HepG2 (cell line): ENCODE measurements around the gene BFAR. TPM values are rescaled to one million over a fixed set of nuclear protein-coding genes. Genes with fewer than 3 reads are reported as not detected.

Source experiments
- DNMT1 ChIP-seq: sonication (generic); formaldehyde crosslinking; IDR thresholded peaks from 2 replicates; pipeline ENCODE4 v1.5.1; 2020; ENCODE audit warnings: mild to moderate bottlenecking, missing genetic modification reagents
- ELF4 ChIP-seq: sonication (generic); formaldehyde crosslinking; IDR thresholded peaks from 2 replicates; pipeline ENCODE4 v1.5.0; 2020; ENCODE audit warnings: missing genetic modification reagents, mild to moderate bottlenecking, moderate library complexity, borderline replicate concordance
- GZF1 ChIP-seq: sonication (generic); formaldehyde crosslinking; IDR thresholded peaks from 2 replicates; pipeline ENCODE4 v1.5.1; 2020; ENCODE audit warnings: mild to moderate bottlenecking, missing genetic modification reagents
- MIXL1 ChIP-seq: IDR thresholded peaks from 2 replicates; pipeline ENCODE4 v1.6.1; 2016
- NRL ChIP-seq: sonication (generic); formaldehyde crosslinking; IDR thresholded peaks from 2 replicates; pipeline ENCODE4 v1.5.0; 2020; ENCODE audit warnings: missing genetic modification reagents, mild to moderate bottlenecking, moderate library complexity, borderline replicate concordance
- SAP130 ChIP-seq: IDR thresholded peaks from 2 replicates; pipeline ENCODE4 v1.6.1; 2016; ENCODE audit warnings: low read depth
- TBL1XR1 ChIP-seq: fragments of 150-350 bp; IDR thresholded peaks from 2 replicates; pipeline ENCODE4 v1.6.1; 2014; ENCODE audit warnings: borderline replicate concordance, low read length; ENCODE audit not compliant: partially characterized antibody
- TIGD3 ChIP-seq: sonication (generic); formaldehyde crosslinking; IDR thresholded peaks from 2 replicates; pipeline ENCODE4 v1.5.1; 2020; ENCODE audit warnings: mild to moderate bottlenecking, missing genetic modification reagents, borderline replicate concordance
- XRCC5 ChIP-seq: fragments of 200-400 bp; formaldehyde crosslinking; optimal IDR thresholded peaks from 2 replicates; pipeline ENCODE3; 2017; ENCODE audit warnings: mild to moderate bottlenecking, low read length
- ZBTB8A ChIP-seq: sonication (generic); formaldehyde crosslinking; IDR thresholded peaks from 2 replicates; pipeline ENCODE4 v1.4.0; 2020; ENCODE audit warnings: mild to moderate bottlenecking, low read depth, missing genetic modification reagents, borderline replicate concordance
- ZNF235 ChIP-seq: sonication (generic); formaldehyde crosslinking; IDR thresholded peaks from 2 replicates; pipeline ENCODE4 v1.8.1; 2023; ENCODE audit warnings: mild to moderate bottlenecking, missing genetic modification reagents, borderline replicate concordance
- ZNF513 ChIP-seq: sonication (generic); formaldehyde crosslinking; conservative IDR thresholded peaks from 2 replicates; pipeline ENCODE4 v1.5.0; 2020; ENCODE audit warnings: missing genetic modification reagents
- ZNF740 ChIP-seq: sonication (generic); formaldehyde crosslinking; IDR thresholded peaks from 2 replicates; pipeline ENCODE4 v1.4.0; 2020; ENCODE audit warnings: missing genetic modification reagents
- ZNF780A ChIP-seq: sonication (generic); formaldehyde crosslinking; IDR thresholded peaks from 2 replicates; pipeline ENCODE4 v1.8.0; 2022; ENCODE audit warnings: mild to moderate bottlenecking, missing genetic modification reagents, moderate library complexity
- ZNF883 ChIP-seq: sonication (generic); formaldehyde crosslinking; IDR thresholded peaks from 2 replicates; pipeline ENCODE4 v1.5.1; 2020; ENCODE audit warnings: mild to moderate bottlenecking, missing genetic modification reagents; ENCODE audit errors: not compliant biosample characterization
- polyA plus RNA-seq, 8 experiments: library from polyadenylated mRNA; depleted of rRNA in 3 of 8; stranded (reverse) in 7 of 8; unstranded in 1 of 8; fragments of >200 nt; fragmentation: Illumina TruSeq in 4 of 8; extraction: Trizol in 4 of 8; gene quantifications; 2 replicates each; pipeline versions ENCODE4 v1.2.1 to v1.2.3, GENCODE V29; 2011 to 2016; ENCODE audit warnings: low read depth in 4 of 8, missing spikeins in 1 of 8, mixed read lengths in 1 of 8; ENCODE audit not compliant: insufficient read depth in 1 of 8
- total RNA-seq, 5 experiments: library from RNA; depleted of rRNA; stranded (reverse); fragments of >200 nt; fragmentation: Illumina TruSeq; extraction: Trizol; gene quantifications; 2 replicates each; pipeline ENCODE4 v1.2.3, GENCODE V29; 2016; ENCODE audit warnings: low read depth in 1 of 5
- TF ChIP-seq, protein P1 (sequence below), 2 experiments: sonication (generic) in 1 of 2; formaldehyde crosslinking in 1 of 2; IDR thresholded peaks; 2 replicates each; pipeline versions ENCODE4 v1.5.1 to v1.6.1; 2011 to 2020; ENCODE audit warnings: borderline replicate concordance in 1 of 2, low read depth in 1 of 2, low read length in 1 of 2, mild to moderate bottlenecking in 1 of 2, missing genetic modification reagents in 1 of 2, moderate library complexity in 1 of 2
- TF ChIP-seq, protein P2 (sequence below): sonication (generic); formaldehyde crosslinking; IDR thresholded peaks from 2 replicates; pipeline ENCODE4 v1.4.0; 2020; ENCODE audit warnings: mild to moderate bottlenecking, low read depth, missing genetic modification reagents
- TF ChIP-seq, protein P3 (sequence below): IDR thresholded peaks from 2 replicates; pipeline ENCODE4 v1.6.1; 2016; ENCODE audit warnings: low read depth

Gene BFAR
- total and polyA plus RNA-seq, 2 of the 13 experiments (the other 11 are each of a cell fraction or from before 2014, with no cell fraction given), result 96.9 to 120 TPM

DNA sequence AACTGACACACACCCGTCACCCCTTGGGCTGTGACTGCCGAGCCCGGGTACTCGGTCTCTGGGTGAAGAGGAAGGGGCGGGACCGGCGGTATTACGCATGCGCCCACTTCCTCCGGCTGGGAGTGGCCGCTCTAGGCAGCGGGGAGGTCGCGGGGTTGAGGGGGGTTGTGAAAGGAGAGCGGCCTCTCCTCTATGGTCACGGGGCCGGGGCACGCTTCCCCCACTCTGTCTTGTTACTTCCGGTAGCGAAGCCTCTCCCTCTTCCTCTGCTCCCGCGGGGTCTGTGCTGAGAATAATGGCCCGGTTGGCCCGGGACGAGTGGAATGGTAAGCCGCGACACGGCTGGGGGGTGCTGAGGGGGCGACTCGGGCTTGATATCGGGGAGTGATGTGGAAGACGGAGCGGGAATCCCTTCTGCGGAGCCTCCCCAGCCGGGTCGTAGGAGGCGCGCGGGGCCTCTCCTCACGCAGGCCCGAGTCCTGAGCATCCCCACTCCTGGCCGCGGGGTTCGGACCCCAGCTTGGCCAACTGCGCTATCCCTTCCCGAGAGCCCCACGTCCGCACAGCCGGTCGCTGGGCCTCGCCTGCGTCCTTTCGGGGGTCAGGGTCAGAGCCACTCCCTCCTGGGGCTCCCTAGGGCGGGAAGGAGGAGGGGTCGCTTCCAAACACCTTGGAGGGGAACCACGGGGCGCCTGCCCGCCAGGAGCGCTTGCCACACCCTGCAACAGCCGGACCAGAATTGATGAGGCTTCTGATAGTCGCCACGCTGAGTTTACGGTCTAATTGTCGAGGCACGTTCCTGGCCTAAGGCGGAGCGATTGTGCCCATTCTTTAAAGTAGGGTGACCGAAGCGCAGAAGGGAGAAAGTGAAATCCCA, at the start of gene BFAR (continued):
- TF ChIP-seq, protein P1, sequence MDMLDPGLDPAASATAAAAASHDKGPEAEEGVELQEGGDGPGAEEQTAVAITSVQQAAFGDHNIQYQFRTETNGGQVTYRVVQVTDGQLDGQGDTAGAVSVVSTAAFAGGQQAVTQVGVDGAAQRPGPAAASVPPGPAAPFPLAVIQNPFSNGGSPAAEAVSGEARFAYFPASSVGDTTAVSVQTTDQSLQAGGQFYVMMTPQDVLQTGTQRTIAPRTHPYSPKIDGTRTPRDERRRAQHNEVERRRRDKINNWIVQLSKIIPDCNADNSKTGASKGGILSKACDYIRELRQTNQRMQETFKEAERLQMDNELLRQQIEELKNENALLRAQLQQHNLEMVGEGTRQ (IDR thresholded peaks at IDR 0.05; ENCODE audit: low read depth, low read length), result peak; percentile 72
- TF ChIP-seq, protein P1 (CRISPR knock-in tag; IDR thresholded peaks at IDR 0.05; ENCODE audit: borderline replicate concordance), result peak; percentile 66
- no peak for TF ChIP-seq ELF4 (CRISPR knock-in tag)
- no peak for TF ChIP-seq ZNF235 (CRISPR knock-in tag)
- peak; percentile 87 for TF ChIP-seq XRCC5
- TF ChIP-seq DNMT1, result peak; percentile 73; the same call in 1 of the 2 replicates
- peak; percentile 99 for TF ChIP-seq SAP130
- TF ChIP-seq ZNF513 (CRISPR knock-in tag), result no peak; the same call in 1 of the 2 replicates
- TF ChIP-seq TIGD3 (CRISPR knock-in tag), result no peak
- peak; percentile 89 for TF ChIP-seq MIXL1
- TF ChIP-seq ZBTB8A (CRISPR knock-in tag), result no peak
- TF ChIP-seq TBL1XR1, result peak; percentile 14
- peak; percentile 82 for TF ChIP-seq ZNF740
- peak; percentile 84 for TF ChIP-seq ZNF883 (CRISPR knock-in tag)
- peak; percentile 93 for TF ChIP-seq NRL (CRISPR knock-in tag)
- TF ChIP-seq GZF1 (CRISPR knock-in tag), result no peak
- no peak; the same call in 1 of the 2 replicates for TF ChIP-seq ZNF780A
- TF ChIP-seq, protein P2, sequence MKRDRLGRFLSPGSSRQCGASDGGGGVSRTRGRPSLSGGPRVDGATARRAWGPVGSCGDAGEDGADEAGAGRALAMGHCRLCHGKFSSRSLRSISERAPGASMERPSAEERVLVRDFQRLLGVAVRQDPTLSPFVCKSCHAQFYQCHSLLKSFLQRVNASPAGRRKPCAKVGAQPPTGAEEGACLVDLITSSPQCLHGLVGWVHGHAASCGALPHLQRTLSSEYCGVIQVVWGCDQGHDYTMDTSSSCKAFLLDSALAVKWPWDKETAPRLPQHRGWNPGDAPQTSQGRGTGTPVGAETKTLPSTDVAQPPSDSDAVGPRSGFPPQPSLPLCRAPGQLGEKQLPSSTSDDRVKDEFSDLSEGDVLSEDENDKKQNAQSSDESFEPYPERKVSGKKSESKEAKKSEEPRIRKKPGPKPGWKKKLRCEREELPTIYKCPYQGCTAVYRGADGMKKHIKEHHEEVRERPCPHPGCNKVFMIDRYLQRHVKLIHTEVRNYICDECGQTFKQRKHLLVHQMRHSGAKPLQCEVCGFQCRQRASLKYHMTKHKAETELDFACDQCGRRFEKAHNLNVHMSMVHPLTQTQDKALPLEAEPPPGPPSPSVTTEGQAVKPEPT (CRISPR knock-in tag), result 0 out of 2 replicates have a peak, but pooled peaks have one; percentile 23
- TF ChIP-seq, protein P3, sequence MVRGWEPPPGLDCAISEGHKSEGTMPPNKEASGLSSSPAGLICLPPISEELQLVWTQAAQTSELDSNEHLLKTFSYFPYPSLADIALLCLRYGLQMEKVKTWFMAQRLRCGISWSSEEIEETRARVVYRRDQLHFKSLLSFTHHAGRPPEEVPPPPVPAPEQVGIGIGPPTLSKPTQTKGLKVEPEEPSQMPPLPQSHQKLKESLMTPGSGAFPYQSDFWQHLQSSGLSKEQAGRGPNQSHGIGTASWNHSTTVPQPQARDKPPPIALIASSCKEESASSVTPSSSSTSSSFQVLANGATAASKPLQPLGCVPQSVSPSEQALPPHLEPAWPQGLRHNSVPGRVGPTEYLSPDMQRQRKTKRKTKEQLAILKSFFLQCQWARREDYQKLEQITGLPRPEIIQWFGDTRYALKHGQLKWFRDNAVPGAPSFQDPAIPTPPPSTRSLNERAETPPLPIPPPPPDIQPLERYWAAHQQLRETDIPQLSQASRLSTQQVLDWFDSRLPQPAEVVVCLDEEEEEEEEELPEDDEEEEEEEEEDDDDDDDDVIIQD (CRISPR knock-in tag), result peak; percentile 80; the same call in 1 of the 2 replicates
